Amniotic stem cell (primary cell): ENCODE results near the gene CCDC106.

Experiments
- DNase-seq: peaks from one replicate; lab custom pipeline; 2025; lab: John Stamatoyannopoulos, UW

The CCDC106 gene

DNA sequence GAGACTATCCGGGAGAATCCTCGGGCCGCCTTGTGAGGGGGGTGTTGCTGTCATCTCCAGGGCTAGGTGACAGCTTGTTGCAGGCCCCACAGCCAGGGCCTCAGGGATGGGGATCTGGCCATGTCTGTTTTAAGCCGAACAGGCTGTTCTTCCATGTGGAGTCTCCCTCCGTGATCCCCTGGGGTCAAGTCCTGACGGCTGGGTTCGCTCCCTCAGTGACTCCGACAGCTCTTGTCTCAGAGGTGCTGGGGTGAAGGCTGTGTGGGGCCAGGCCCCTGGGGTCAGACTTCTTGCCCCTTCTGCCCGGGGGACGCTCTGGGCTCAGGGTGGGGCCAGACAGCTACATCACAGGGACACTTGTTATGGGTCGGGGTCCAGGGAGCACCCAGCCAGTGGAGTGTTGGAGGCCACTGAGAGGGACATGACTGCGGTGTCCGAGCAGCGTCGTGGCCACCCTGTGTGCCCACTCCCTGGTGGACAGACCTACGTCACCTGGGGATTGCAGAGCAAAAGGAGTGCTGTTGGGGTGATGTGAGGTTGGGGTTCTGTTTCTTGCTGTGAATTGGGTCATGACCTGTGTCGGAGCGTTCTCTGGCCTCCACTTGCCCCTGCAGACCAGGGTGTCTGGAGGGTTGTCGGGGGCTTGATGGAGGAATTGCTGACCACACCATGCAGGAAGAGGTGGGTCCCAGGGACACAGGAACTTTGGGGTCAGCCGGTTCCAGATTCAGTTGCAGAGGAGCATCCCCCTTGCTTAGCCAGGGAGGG is 48.5 kb downstream of the CCDC106 start:
- DNase-seq = no peak

DNA sequence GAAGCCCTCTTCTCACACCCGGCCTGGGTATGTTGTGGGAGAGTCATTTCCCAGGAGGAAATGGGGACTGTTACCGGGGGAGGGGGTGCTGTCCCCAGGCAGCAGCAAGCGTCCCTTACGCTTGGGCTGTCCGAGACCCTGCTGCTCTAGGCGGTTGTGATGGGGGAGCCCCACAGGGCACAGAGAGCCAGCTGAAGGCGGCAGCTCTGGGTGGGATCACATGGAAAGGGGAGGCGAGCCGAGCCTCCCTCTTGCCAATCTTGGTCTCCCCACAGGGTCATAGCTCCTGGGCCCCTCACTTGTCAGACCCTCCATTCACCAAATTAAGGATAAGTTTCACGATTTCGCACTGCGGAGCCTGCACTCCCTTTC is 49.0 kb downstream of the CCDC106 start:
- no peak for DNase-seq

DNA sequence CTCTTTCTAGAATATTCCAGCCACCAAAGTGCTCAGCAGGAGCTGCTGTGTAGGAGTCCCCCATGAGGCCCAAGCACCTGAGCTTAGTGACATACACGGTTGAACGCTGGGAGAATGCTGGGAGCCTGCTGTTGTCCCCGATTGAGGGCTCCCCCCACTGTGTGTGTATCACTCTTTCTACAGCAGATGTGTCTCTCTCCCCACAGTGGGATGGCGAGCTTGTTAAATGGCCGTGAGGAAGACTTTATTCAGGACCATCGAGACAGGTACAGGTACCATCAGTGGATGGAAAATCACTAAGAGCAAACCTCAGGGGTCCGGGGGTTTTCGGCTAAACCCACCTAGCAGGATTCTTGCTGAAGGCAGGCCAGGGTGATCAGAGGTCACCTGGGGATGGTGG is 49.7 kb downstream of the CCDC106 start:
- DNase-seq = no peak

DNA sequence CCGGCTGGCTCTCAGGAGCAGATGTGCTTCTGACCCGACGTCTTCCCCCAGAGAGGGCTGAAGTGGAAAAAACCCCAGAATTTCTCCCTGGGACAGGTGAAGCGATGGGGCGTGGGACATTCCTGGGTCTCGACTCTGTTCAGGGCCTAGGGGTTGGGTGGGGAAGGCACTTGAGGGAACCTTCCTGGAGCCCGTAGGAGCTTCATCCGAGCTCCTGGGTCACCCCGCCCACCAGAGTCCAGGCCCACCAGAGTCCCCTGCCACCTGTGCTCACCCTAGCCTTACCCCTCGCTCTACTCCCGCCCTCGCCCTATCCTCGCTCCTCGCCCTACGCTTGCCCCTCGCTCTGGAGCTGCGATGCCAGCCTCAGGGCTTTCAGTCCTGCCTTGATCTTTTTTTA is 50.2 kb downstream of the CCDC106 start:
- no peak for DNase-seq

DNA sequence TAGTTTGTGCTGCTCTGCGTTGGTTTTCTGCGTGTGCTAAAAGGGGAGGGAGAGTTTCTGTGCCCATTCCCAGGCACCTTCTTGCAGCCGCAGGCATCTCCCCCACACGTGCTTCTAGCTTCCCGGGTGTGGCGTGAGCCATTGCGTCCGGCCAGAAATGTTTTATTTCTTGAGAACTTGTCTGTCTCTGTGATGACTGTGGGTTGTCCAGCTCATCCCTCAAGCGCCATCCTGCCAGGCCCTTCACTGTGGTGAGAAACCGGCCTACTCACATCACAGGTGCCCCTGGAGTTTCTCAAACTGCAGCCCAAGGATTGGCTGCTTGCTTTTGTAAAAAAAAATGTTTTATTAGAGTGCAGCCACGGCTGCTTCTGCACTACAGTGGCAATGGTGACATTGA is 51.2 kb downstream of the CCDC106 start:
- no peak for DNase-seq

DNA sequence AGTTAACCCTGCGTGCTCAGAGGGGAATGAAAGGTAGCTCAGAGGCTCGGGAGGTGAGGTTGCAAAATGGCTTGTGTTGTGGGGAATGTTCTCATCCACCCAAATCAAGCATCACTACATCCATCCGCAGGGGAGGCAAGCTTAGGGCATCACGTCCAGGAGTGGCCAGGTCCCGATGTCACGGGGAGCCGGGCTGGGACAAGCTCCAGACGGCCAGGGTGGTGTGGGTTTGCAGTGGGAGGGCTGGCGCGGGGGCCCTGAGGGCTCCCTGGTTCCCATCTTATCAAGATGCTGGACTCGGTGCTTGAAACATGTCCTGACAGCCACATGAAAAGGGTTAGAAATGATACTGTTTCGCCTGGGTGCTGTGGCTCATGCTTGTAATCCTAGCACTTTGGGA is 52.8 kb downstream of the CCDC106 start:
- no peak for DNase-seq

DNA sequence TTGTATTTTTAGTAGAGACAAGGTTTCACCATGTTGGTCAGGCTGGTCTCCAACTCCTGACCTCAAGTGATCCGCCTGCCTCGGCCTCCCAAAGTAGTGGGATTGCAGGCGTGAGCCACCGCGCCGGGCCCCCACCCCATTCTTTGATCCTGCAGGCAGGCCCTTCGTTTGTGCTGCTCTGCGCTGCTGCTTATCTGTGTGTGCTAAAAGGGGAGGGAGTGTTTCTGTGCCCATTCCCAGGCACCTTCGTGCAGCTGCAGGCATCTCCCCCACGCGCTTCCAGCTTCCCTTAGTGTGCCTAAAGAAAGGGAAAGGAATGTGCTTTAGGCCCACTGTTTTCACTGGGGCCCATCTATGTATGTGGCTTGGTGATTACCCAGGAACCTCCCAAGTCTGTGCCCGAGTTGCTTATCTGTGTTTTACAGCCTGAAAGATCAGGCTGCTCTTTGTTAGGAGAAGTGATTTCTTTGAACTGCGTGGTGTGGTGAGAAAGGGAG is 54.2 kb downstream of the CCDC106 start:
- DNase-seq = no peak
